ENCODE results near the gene ITGB6. TPM values are rescaled to one million over a fixed set of nuclear protein-coding genes. Genes with fewer than 3 reads are reported as not detected.

Gene ITGB6
- total and polyA plus RNA-seq, 2 of the 4 experiments (the other 2 are of a cell fraction), result under 0.01 TPM; not detected in 1

DNA sequence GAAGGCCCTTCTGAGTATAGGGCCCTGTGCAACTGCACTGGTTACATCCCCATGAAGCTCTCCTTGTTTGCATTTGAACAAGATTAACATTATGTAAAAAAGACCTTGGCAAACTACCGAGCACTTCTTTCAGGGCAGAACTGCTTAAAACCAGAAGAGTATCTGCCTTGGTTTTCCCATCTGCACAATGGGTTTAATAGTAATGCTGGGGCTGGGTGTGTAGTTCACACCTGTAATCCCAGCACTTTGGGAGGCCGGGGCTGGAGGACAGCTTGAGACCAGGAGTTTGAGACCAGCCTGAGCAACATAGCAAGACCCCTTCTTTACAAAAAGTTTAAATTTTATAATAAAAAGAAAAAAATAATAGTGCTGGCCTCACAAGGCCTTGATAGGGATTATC, 146.1 kb downstream of the ITGB6 start:
- Histone ChIP-seq H3K9ac (ENCODE audit: low read depth, low read length) (no peak overlapping the region), H3K4me2 (ENCODE audit: low read depth, low read length) (no peak overlapping the region), H4K5ac (ENCODE audit: low read depth, low read length) (no peak overlapping the region), H2BK5ac (ENCODE audit: low read depth, low read length, poor library complexity, severe bottlenecking) (no peak overlapping the region), H3K9me1 (ENCODE audit: insufficient read depth, low read length) (no peaks in the 10 kb centered on the region; the same call in 1 of the 2 replicates), H2AK5ac (ENCODE audit: low read depth, low read length) (no peak overlapping the region), H2BK15ac (ENCODE audit: low read depth, low read length) (no peak overlapping the region), H3K4ac (ENCODE audit: low read depth, low read length) (no peak overlapping the region), H3K79me1 (ENCODE audit: low read depth in 1 of 2, low read length in 2 of 2) (no peaks in the 10 kb centered on the region), H2AK9ac (replicated peaks; ENCODE audit: low read depth, low read length, poor library complexity) (no peak overlapping the region), H2BK120ac (ENCODE audit: low read depth, low read length) (no peak overlapping the region), H3K4me3 (ENCODE audit: insufficient read depth, low read depth, low read length) (no peak overlapping the region), H2AFZ (replicated peaks; ENCODE audit: low read length, poor library complexity) (no peak overlapping the region), H3K56ac (ENCODE audit: extremely low read depth, insufficient read depth, low read length) (no peak overlapping the region), H3K4me1 (ENCODE audit: control insufficient read depth, insufficient read depth, low read length) (no peaks in the 10 kb centered on the region), H3K23ac (ENCODE audit: low read depth, low read length) (no peak overlapping the region), H4K8ac (ENCODE audit: low read depth in 2 of 2, low read length in 2 of 2) (no peak overlapping the region), H3K27ac (ENCODE audit: insufficient read depth, low read length) (no peak overlapping the region), H3K9me3 (ENCODE audit: control insufficient read depth, insufficient read depth, low read length) (no peaks in the 10 kb centered on the region), H3K18ac (ENCODE audit: low read depth, low read length) (no peak overlapping the region), H4K91ac (ENCODE audit: insufficient read depth, low read depth, low read length) (no peak overlapping the region), H3K27me3 (ENCODE audit: control insufficient read depth, insufficient read depth, low read length) (peaks cover 10% of the 10 kb centered on the region), H2BK20ac (ENCODE audit: low read depth, low read length) (no peak overlapping the region), H3K14ac (replicated peaks; ENCODE audit: low read depth, low read length) (no peak overlapping the region), H3K36me3 (ENCODE audit: control insufficient read depth, insufficient read depth, low read length) (no peaks in the 10 kb centered on the region), H4K20me1 (ENCODE audit: insufficient read depth, low read length) (no peaks in the 10 kb centered on the region)
- TF ChIP-seq FOS (IDR thresholded peaks at IDR 0.05; ENCODE audit: low read depth, low read length), result no peak
- TF ChIP-seq POLR2A (IDR thresholded peaks at IDR 0.05; ENCODE audit: low read depth, low read length), result no peak
- TF ChIP-seq, protein P1, sequence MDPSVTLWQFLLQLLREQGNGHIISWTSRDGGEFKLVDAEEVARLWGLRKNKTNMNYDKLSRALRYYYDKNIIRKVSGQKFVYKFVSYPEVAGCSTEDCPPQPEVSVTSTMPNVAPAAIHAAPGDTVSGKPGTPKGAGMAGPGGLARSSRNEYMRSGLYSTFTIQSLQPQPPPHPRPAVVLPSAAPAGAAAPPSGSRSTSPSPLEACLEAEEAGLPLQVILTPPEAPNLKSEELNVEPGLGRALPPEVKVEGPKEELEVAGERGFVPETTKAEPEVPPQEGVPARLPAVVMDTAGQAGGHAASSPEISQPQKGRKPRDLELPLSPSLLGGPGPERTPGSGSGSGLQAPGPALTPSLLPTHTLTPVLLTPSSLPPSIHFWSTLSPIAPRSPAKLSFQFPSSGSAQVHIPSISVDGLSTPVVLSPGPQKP (IDR thresholded peaks at IDR 0.05; ENCODE audit: borderline replicate concordance, low read depth, low read length), result no peak
- TF ChIP-seq, protein P2, sequence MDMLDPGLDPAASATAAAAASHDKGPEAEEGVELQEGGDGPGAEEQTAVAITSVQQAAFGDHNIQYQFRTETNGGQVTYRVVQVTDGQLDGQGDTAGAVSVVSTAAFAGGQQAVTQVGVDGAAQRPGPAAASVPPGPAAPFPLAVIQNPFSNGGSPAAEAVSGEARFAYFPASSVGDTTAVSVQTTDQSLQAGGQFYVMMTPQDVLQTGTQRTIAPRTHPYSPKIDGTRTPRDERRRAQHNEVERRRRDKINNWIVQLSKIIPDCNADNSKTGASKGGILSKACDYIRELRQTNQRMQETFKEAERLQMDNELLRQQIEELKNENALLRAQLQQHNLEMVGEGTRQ (IDR thresholded peaks at IDR 0.05; ENCODE audit: low read depth, low read length), result no peak
- TF ChIP-seq MAFK (IDR thresholded peaks at IDR 0.05; ENCODE audit: low read depth, low read length), result no peak
- TF ChIP-seq MAZ (IDR thresholded peaks at IDR 0.05; ENCODE audit: borderline replicate concordance, low read depth, low read length), result no peak
- no peak for TF ChIP-seq RFX5 (IDR thresholded peaks at IDR 0.05; ENCODE audit: low read depth, low read length)
- TF ChIP-seq NFE2L2 (IDR thresholded peaks at IDR 0.05; ENCODE audit: low read depth, low read length), result no peak
- no peak for TF ChIP-seq MXI1 (IDR thresholded peaks at IDR 0.05; ENCODE audit: borderline replicate concordance, low read depth, low read length)
- no peak for TF ChIP-seq SMC3 (IDR thresholded peaks at IDR 0.05; ENCODE audit: low read depth, low read length)
- no peak for TF ChIP-seq CEBPB (IDR thresholded peaks at IDR 0.05; ENCODE audit: low read depth, low read length)
- no peak for TF ChIP-seq RAD21 (IDR thresholded peaks at IDR 0.05; ENCODE audit: low read length)
- no peak for TF ChIP-seq BHLHE40 (IDR thresholded peaks at IDR 0.05; ENCODE audit: low read depth, low read length)
- no peak for TF ChIP-seq CHD1 (IDR thresholded peaks at IDR 0.05; ENCODE audit: low read depth, low read length)
- TF ChIP-seq, protein P3, sequence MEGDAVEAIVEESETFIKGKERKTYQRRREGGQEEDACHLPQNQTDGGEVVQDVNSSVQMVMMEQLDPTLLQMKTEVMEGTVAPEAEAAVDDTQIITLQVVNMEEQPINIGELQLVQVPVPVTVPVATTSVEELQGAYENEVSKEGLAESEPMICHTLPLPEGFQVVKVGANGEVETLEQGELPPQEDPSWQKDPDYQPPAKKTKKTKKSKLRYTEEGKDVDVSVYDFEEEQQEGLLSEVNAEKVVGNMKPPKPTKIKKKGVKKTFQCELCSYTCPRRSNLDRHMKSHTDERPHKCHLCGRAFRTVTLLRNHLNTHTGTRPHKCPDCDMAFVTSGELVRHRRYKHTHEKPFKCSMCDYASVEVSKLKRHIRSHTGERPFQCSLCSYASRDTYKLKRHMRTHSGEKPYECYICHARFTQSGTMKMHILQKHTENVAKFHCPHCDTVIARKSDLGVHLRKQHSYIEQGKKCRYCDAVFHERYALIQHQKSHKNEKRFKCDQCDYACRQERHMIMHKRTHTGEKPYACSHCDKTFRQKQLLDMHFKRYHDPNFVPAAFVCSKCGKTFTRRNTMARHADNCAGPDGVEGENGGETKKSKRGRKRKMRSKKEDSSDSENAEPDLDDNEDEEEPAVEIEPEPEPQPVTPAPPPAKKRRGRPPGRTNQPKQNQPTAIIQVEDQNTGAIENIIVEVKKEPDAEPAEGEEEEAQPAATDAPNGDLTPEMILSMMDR (conservative IDR thresholded peaks at IDR 0.05; ENCODE audit: low read depth, low read length), result no peak
- no peak for TF ChIP-seq RCOR1 (IDR thresholded peaks at IDR 0.05; ENCODE audit: insufficient replicate concordance, low read length)
- BruUV-seq (replicated peaks), result no TSS peak
- ChIA-PET CTCF (no interaction called here), POLR2A (ENCODE audit: unreplicated experiment) (no interaction called here)
- no peak for DNase-seq
- dilution Hi-C loops (cut with HindIII; ENCODE audit: low sequenced_read_pairs, unreplicated experiment) (no loop called here), in situ Hi-C loops (cut with MboI; ENCODE audit: low sequenced_read_pairs) (no loop called here), intact Hi-C loops (cut with micrococcal nuclease) (no loop called here)
- no CpG with 5 or more reads among the region's 2 CpGs for WGBS, 2 experiments (ENCODE audit: extremely low coverage in 2 of 2, insufficient read length in 1 of 2)
- ATAC-seq (ENCODE audit: low read depth), result no peak
